Stimulated activated CD4-positive, alpha-beta T cell treated with anti-CD3 and anti-CD28 coated beads, Interleukin-1b, Interleukin-23, amount 100 ng/mL, for 1 hour (primary cell): Measurements from ENCODE around the gene HS3ST6.
"Not testable (repeated sequence)": the region's sequence is repeated elsewhere in the genome, so short reads cannot be mapped to it uniquely, and the experiment has no call there.

Source experiments
- DNase-seq, 2 donors: peaks; one replicate each; pipeline ENCODE4 v3.0.0-alpha.2; 2020; ENCODE audit warnings: low read depth in 2 of 2

HS3ST6 gene

GRCh38 chr16:1877804-1878203 is 40.4 kb downstream of the HS3ST6 start:
- no peak for DNase-seq

- no peak for DNase-seq
Observed at GRCh38 chr16:1877089-1877488, 41.1 kb downstream of the HS3ST6 start.

GRCh38 chr16:1876468-1876867 is 41.7 kb downstream of the HS3ST6 start:
- no peak for DNase-seq

GRCh38 chr16:1876066-1876465 is 42.1 kb downstream of the HS3ST6 start:
- DNase-seq = not testable (repeated sequence)

- no peak for DNase-seq
Observed at GRCh38 chr16:1874854-1875253, 43.4 kb downstream of the HS3ST6 start.

- peak in 1 of 2 donors; percentile 35 for DNase-seq
Observed at GRCh38 chr16:1871974-1872635, 46.1 kb downstream of the HS3ST6 start, which contains the start of gene MEIOB. Gene MEIOB (minus strand): TSS chr16:1872164. CDS start chr16:1868175, 3,989 bp downstream.

GRCh38 chr16:1870365-1871082 is 47.7 kb downstream of the HS3ST6 start:
- DNase-seq = no peak

GRCh38 chr16:1865902-1866690 is 52.1 kb downstream of the HS3ST6 start:
- no peak for DNase-seq

GRCh38 chr16:1863681-1864460 is 54.3 kb downstream of the HS3ST6 start:
- DNase-seq = no peak

GRCh38 chr16:1862394-1862793 is 55.8 kb downstream of the HS3ST6 start:
- no peak for DNase-seq

GRCh38 chr16:1861730-1862129 is 56.5 kb downstream of the HS3ST6 start:
- no peak for DNase-seq
